IgD-negative memory B cell (primary cell): ENCODE data around the gene BATF3. TPM values are rescaled to one million over a fixed set of nuclear protein-coding genes. Genes with fewer than 3 reads are reported as not detected.

Experiments used
- H3K27ac Mint-ChIP-seq, 3 donors: one replicate each; pipeline ENCODE4 v1.8.0; 2020 to 2022; ENCODE audit warnings: mild to moderate bottlenecking in 3 of 3, mixed read lengths in 3 of 3, moderate library complexity in 1 of 3
- H3K27me3 Mint-ChIP-seq: one replicate; pipeline ENCODE4 v1.8.0; 2021; ENCODE audit warnings: mixed read lengths
- H3K36me3 Mint-ChIP-seq: one replicate; pipeline ENCODE4 v1.8.0; 2020; ENCODE audit warnings: mild to moderate bottlenecking, mixed read lengths
- H3K4me1 Mint-ChIP-seq, 3 donors: one replicate each; pipeline ENCODE4 v1.8.0; 2020 to 2022; ENCODE audit warnings: mixed read lengths in 3 of 3, mild to moderate bottlenecking in 1 of 3
- H3K4me3 Mint-ChIP-seq, 4 donors: one replicate each; pipeline ENCODE4 v1.8.0; 2020 to 2022; ENCODE audit warnings: mild to moderate bottlenecking in 4 of 4, mixed read lengths in 4 of 4, moderate library complexity in 3 of 4
- H3K9me3 Mint-ChIP-seq, 3 donors: one replicate each; pipeline ENCODE4 v1.8.0; 2020 to 2021; ENCODE audit warnings: mixed read lengths in 3 of 3, mild to moderate bottlenecking in 1 of 3
- polyA plus RNA-seq: library from polyadenylated mRNA; unstranded; fragments of 300-500 nt; fragmentation: Illumina TruSeq; gene quantifications from one replicate; pipeline ENCODE4 v1.2.3, GENCODE V29; 2021

BATF3 gene
- polyA plus RNA-seq, 1 donor from 2014 or later, result 0.80 TPM

- Mint-ChIP-seq H3K4me3 (peak overlapping the region; percentile 24 to 94 (median 76)), H3K4me1 (peaks cover 29 to 35% (median 32%) of the 10 kb centered on the region in 3 donors), H3K36me3 (no peaks in the 10 kb centered on the region), H3K27ac (peak overlapping the region in 1 of 3 donors; percentile 60), H3K9me3 (no peaks in the 10 kb centered on the region), H3K27me3 (peaks cover 4% of the 10 kb centered on the region)
Measured at GRCh38 chr1:212683357-212683722, 16.3 kb downstream of the BATF3 start.

GRCh38 chr1:212680680-212681389 is 18.8 kb downstream of the BATF3 start:
- no peak overlapping the region for H3K27ac Mint-ChIP-seq
- peaks cover 2% of the 10 kb centered on the region for H3K27me3 Mint-ChIP-seq
- no peak overlapping the region for H3K4me3 Mint-ChIP-seq
- H3K9me3 Mint-ChIP-seq, result no peaks in the 10 kb centered on the region
- H3K36me3 Mint-ChIP-seq, result no peaks in the 10 kb centered on the region
- peaks cover 29 to 38% (median 32%) of the 10 kb centered on the region in 3 donors for H3K4me1 Mint-ChIP-seq

- Mint-ChIP-seq H3K9me3 (no peaks in the 10 kb centered on the region), H3K4me3 (peak overlapping the region in 1 of 4 donors; percentile 68), H3K27ac (no peak overlapping the region), H3K27me3 (peaks cover 2% of the 10 kb centered on the region), H3K36me3 (no peaks in the 10 kb centered on the region), H3K4me1 (peaks cover 25 to 32% (median 28%) of the 10 kb centered on the region in 3 donors)
Measured at GRCh38 chr1:212678456-212679410, 20.9 kb downstream of the BATF3 start.

- Mint-ChIP-seq H3K36me3 (no peaks in the 10 kb centered on the region), H3K27ac (no peak overlapping the region), H3K4me1 (peaks cover 16 to 21% (median 18%) of the 10 kb centered on the region in 3 donors), H3K4me3 (no peak overlapping the region), H3K27me3 (peaks cover 2% of the 10 kb centered on the region), H3K9me3 (no peaks in the 10 kb centered on the region)
Measured at GRCh38 chr1:212677573-212677972, 22.1 kb downstream of the BATF3 start.

- peaks cover 2% of the 10 kb centered on the region for H3K27me3 Mint-ChIP-seq
- no peaks in the 10 kb centered on the region for H3K9me3 Mint-ChIP-seq
- no peak overlapping the region for H3K4me3 Mint-ChIP-seq
- H3K27ac Mint-ChIP-seq, result peak overlapping the region in 1 of 3 donors; percentile 31
- H3K36me3 Mint-ChIP-seq, result no peaks in the 10 kb centered on the region
- peaks cover 16 to 19% (median 17%) of the 10 kb centered on the region in 3 donors for H3K4me1 Mint-ChIP-seq
Measured at GRCh38 chr1:212677136-212677535, 22.5 kb downstream of the BATF3 start.

- Mint-ChIP-seq H3K36me3 (no peaks in the 10 kb centered on the region), H3K4me1 (peaks cover 19 to 24% (median 24%) of the 10 kb centered on the region in 3 donors)
Measured at GRCh38 chr1:212675675-212676074, 24.0 kb downstream of the BATF3 start.

GRCh38 chr1:212674872-212675271 is 24.8 kb downstream of the BATF3 start:
- Mint-ChIP-seq H3K27me3 (peaks cover 5% of the 10 kb centered on the region), H3K4me1 (peaks cover 19 to 27% (median 27%) of the 10 kb centered on the region in 3 donors), H3K9me3 (no peaks in the 10 kb centered on the region), H3K4me3 (no peak overlapping the region), H3K27ac (no peak overlapping the region), H3K36me3 (no peaks in the 10 kb centered on the region)

More at GRCh38 chr1:212675675-212676074, 24.0 kb downstream of the BATF3 start:
- no peak overlapping the region for H3K4me3 Mint-ChIP-seq
- H3K9me3 Mint-ChIP-seq, result no peaks in the 10 kb centered on the region
- H3K27me3 Mint-ChIP-seq, result peaks cover 5% of the 10 kb centered on the region
- no peak overlapping the region for H3K27ac Mint-ChIP-seq

- no peak overlapping the region for H3K27ac Mint-ChIP-seq
- no peaks in the 10 kb centered on the region for H3K36me3 Mint-ChIP-seq
- peaks cover 3% of the 10 kb centered on the region for H3K27me3 Mint-ChIP-seq
- no peaks in the 10 kb centered on the region for H3K9me3 Mint-ChIP-seq
- peaks cover 19 to 21% (median 19%) of the 10 kb centered on the region in 3 donors for H3K4me1 Mint-ChIP-seq
- H3K4me3 Mint-ChIP-seq, result peak overlapping the region in 3 of 4 donors; percentile 32 to 85 (median 35)
Measured at GRCh38 chr1:212671342-212672031, 28.2 kb downstream of the BATF3 start.

GRCh38 chr1:212670882-212671281 is 28.8 kb downstream of the BATF3 start:
- H3K9me3 Mint-ChIP-seq, result no peaks in the 10 kb centered on the region
- peaks cover 3% of the 10 kb centered on the region for H3K27me3 Mint-ChIP-seq
- no peak overlapping the region for H3K27ac Mint-ChIP-seq
- H3K36me3 Mint-ChIP-seq, result no peaks in the 10 kb centered on the region
- peaks cover 19 to 21% (median 19%) of the 10 kb centered on the region in 3 donors for H3K4me1 Mint-ChIP-seq
- peak overlapping the region in 3 of 4 donors; percentile 32 to 85 (median 35) for H3K4me3 Mint-ChIP-seq

- no peaks in the 10 kb centered on the region for H3K9me3 Mint-ChIP-seq
- no peaks in the 10 kb centered on the region for H3K36me3 Mint-ChIP-seq
- H3K27ac Mint-ChIP-seq, result no peak overlapping the region
- peaks cover 19 to 24% (median 21%) of the 10 kb centered on the region in 3 donors for H3K4me1 Mint-ChIP-seq
- H3K4me3 Mint-ChIP-seq, result no peak overlapping the region
- peaks cover 3% of the 10 kb centered on the region for H3K27me3 Mint-ChIP-seq
Measured at GRCh38 chr1:212670301-212670700, 29.3 kb downstream of the BATF3 start.

GRCh38 chr1:212669600-212669999 is 30.0 kb downstream of the BATF3 start:
- Mint-ChIP-seq H3K4me3 (no peak overlapping the region), H3K9me3 (no peaks in the 10 kb centered on the region), H3K27ac (no peak overlapping the region), H3K4me1 (peaks cover 19 to 24% (median 21%) of the 10 kb centered on the region in 3 donors), H3K27me3 (peaks cover 3% of the 10 kb centered on the region), H3K36me3 (no peaks in the 10 kb centered on the region)

- Mint-ChIP-seq H3K27me3 (peaks cover 3% of the 10 kb centered on the region), H3K9me3 (no peaks in the 10 kb centered on the region), H3K4me3 (no peak overlapping the region), H3K36me3 (no peaks in the 10 kb centered on the region), H3K27ac (no peak overlapping the region), H3K4me1 (peaks cover 19 to 24% (median 21%) of the 10 kb centered on the region in 3 donors)
Measured at GRCh38 chr1:212669102-212669501, 30.5 kb downstream of the BATF3 start.

- no peak overlapping the region for H3K27ac Mint-ChIP-seq
- H3K36me3 Mint-ChIP-seq, result no peaks in the 10 kb centered on the region
- peaks cover 19 to 24% (median 21%) of the 10 kb centered on the region in 3 donors for H3K4me1 Mint-ChIP-seq
- peaks cover 3% of the 10 kb centered on the region for H3K27me3 Mint-ChIP-seq
- H3K4me3 Mint-ChIP-seq, result no peak overlapping the region
- no peaks in the 10 kb centered on the region for H3K9me3 Mint-ChIP-seq
Measured at GRCh38 chr1:212668477-212668876, 31.2 kb downstream of the BATF3 start.

- Mint-ChIP-seq H3K9me3 (no peaks in the 10 kb centered on the region), H3K4me3 (peak overlapping the region in 2 of 4 donors; percentile 6 to 29), H3K27me3 (peaks cover 3% of the 10 kb centered on the region), H3K36me3 (no peaks in the 10 kb centered on the region), H3K4me1 (peaks cover 19 to 24% (median 21%) of the 10 kb centered on the region in 3 donors), H3K27ac (no peak overlapping the region)
Measured at GRCh38 chr1:212667223-212668139, 32.2 kb downstream of the BATF3 start.
